Spleen (tissue), 11 donors: ENCODE data around the gene FILIP1. TPM values are rescaled to one million over a fixed set of nuclear protein-coding genes. Genes with fewer than 3 reads are reported as not detected.

Experiments
- DNase-seq: peaks from one replicate; pipeline ENCODE4 v3.0.0-alpha.2; 2020
- H3K27ac ChIP-seq, 8 donors: fragments of 200-600 bp; sonication (generic) in 7 of 8; 1 replicate in 4 of 8; 2 replicates in 4 of 8; pipeline versions ENCODE4 v1.5.0 to v1.8.0; 2016 to 2021; ENCODE audit warnings: inconsistent platforms in 4 of 8, mild to moderate bottlenecking in 4 of 8, moderate library complexity in 1 of 8
- H3K27me3 ChIP-seq, 7 donors: fragments of 200-600 bp; sonication (generic) in 6 of 7; replicated peaks in 1 of 7; 1 replicate in 4 of 7; 2 replicates in 3 of 7; pipeline versions ENCODE4 v1.5.0 to v1.8.0; 2016 to 2021; ENCODE audit warnings: inconsistent platforms in 3 of 7, mild to moderate bottlenecking in 1 of 7
- H3K36me3 ChIP-seq, 6 donors: fragments of 200-600 bp; sonication (generic) in 5 of 6; 1 replicate in 4 of 6; 2 replicates in 2 of 6; pipeline versions ENCODE4 v1.5.0 to v1.8.0; 2016 to 2021; ENCODE audit warnings: inconsistent platforms in 2 of 6
- H3K4me1 ChIP-seq, 6 donors: fragments of 200-600 bp; sonication (generic) in 5 of 6; 1 replicate in 3 of 6; 2 replicates in 3 of 6; pipeline versions ENCODE4 v1.5.0 to v1.8.0; 2016 to 2021; ENCODE audit warnings: inconsistent platforms in 3 of 6
- H3K4me3 ChIP-seq, 8 donors: fragments of 200-600 bp; sonication (generic) in 7 of 8; 1 replicate in 4 of 8; 2 replicates in 4 of 8; pipeline versions ENCODE4 v1.5.0 to v1.8.0; 2016 to 2021; ENCODE audit warnings: inconsistent platforms in 4 of 8, mild to moderate bottlenecking in 4 of 8, moderate library complexity in 2 of 8
- H3K9me3 ChIP-seq, 8 donors: fragments of 200-600 bp; sonication (generic) in 7 of 8; 1 replicate in 4 of 8; 2 replicates in 4 of 8; pipeline versions ENCODE4 v1.5.0 to v1.8.0; 2016 to 2021; ENCODE audit warnings: inconsistent platforms in 4 of 8
- POLR2A ChIP-seq, 3 donors: fragments of 450-650 bp; IDR thresholded peaks; one replicate each; pipeline ENCODE4 v1.5.1; 2017; ENCODE audit warnings: antibody characterized with exemption in 3 of 3, mild to moderate bottlenecking in 1 of 3
- POLR2AphosphoS5 ChIP-seq, 3 donors: sonication (generic); formaldehyde crosslinking; IDR thresholded peaks; one replicate each; pipeline ENCODE4 v1.5.1; 2017; ENCODE audit warnings: antibody characterized with exemption in 3 of 3
- WGBS, 5 donors: extraction: QIAGEN DNeasy Blood & Tissue Kit in 3 of 5; methylation state at CpG; one replicate each; pipeline versions ENCODE4 v1.1.5 to v1.1.7; 2013 to 2018; 5-methylcytosine and 5-hydroxymethylcytosine counted together
- intact Hi-C: fragments of 100-400 bp; cut with DNase I; formaldehyde crosslinking; loops from one replicate; pipeline ENCODE4 v1.15.0; 2023; ENCODE audit warnings: low total_unique reads
- polyA plus RNA-seq, 3 donors: library from polyadenylated mRNA; stranded (reverse); fragments of 200-250 nt; gene quantifications; one replicate each; pipeline ENCODE4 v1.2.1, GENCODE V29; 2013
- total RNA-seq, 7 donors: library from RNA; depleted of rRNA in 3 of 7; stranded (reverse); fragments of >200 nt in 3 of 7; fragmentation: NEBNext Ultra II Directional in 4 of 7; extraction: Animal tissue kit (Norgen Biotek cat#: 25700) in 4 of 7; gene quantifications; one replicate each; pipeline versions ENCODE4 v1.1.0 to v1.2.1, GENCODE V29; 2016 to 2021
- TF ChIP-seq, protein P1 (sequence below), 11 experiments: fragments of 200-600 bp in 7 of 11; fragments of 450-650 bp in 4 of 11; sonication (generic) in 4 of 11; IDR thresholded peaks in 8 of 11; conservative IDR thresholded peaks in 3 of 11; 1 replicate in 7 of 11; 2 replicates in 4 of 11; pipeline versions ENCODE4 v1.4.0 to v1.8.0; 2016 to 2021; ENCODE audit warnings: antibody characterized with exemption in 11 of 11, inconsistent platforms in 4 of 11, mild to moderate bottlenecking in 1 of 11
- donor health status: healthy with polysubstance abuse.
- donor health status: DM: no; HTN: no; CAD: no; lungs with moderate emphysema.
- donor health status: DM: no; HTN: no; CAD: no.
- donor health status: Bipolar disorder and iron deficiency.
- donor health status: healthy.
- donor health status: DM: no; HTN: no; CAD: no.
- donor health status: DM: yes; HTN: yes; CAD: no.

FILIP1 gene
- total and polyA plus RNA-seq, 10 donors = 0.11 to 0.59 (median 0.38) TPM

DNA sequence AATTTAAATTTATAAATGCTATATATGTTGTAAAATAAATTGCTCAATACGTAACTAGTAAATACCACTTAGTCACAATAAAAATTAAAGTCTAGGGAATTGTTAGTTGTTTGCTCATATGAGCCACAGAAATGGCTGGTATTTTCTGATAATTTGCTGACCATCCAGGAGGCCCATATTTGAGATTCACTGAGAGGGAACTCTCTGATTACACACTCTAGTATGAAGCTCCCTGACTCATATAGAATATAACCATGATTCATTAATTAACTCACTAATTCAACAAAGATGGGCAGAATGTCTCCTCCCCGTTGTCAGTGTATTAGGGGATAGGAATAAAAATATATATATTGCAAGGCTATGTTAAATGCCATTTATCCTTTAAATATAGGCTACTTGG lies 162.4 kb downstream of the FILIP1 start:
- no peaks in the 10 kb centered on the region for H3K9me3 ChIP-seq
- TF ChIP-seq POLR2A (IDR thresholded peaks at IDR 0.05) (no peak), POLR2AphosphoS5 (IDR thresholded peaks at IDR 0.05) (no peak)
- TF ChIP-seq, protein P1, sequence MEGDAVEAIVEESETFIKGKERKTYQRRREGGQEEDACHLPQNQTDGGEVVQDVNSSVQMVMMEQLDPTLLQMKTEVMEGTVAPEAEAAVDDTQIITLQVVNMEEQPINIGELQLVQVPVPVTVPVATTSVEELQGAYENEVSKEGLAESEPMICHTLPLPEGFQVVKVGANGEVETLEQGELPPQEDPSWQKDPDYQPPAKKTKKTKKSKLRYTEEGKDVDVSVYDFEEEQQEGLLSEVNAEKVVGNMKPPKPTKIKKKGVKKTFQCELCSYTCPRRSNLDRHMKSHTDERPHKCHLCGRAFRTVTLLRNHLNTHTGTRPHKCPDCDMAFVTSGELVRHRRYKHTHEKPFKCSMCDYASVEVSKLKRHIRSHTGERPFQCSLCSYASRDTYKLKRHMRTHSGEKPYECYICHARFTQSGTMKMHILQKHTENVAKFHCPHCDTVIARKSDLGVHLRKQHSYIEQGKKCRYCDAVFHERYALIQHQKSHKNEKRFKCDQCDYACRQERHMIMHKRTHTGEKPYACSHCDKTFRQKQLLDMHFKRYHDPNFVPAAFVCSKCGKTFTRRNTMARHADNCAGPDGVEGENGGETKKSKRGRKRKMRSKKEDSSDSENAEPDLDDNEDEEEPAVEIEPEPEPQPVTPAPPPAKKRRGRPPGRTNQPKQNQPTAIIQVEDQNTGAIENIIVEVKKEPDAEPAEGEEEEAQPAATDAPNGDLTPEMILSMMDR (IDR thresholded peaks at IDR 0.05 in 8 of 11, conservative IDR thresholded peaks at IDR 0.05 in 3 of 11) = no peak
- WGBS, 5 donors = 83 to 94% (median 88%) methylated on average over 2 of the region's 2 CpGs
- H3K4me1 ChIP-seq = no peaks in the 10 kb centered on the region
- no peak overlapping the region for H3K4me3 ChIP-seq
- intact Hi-C loops = no loop called here
- no peak for DNase-seq
- peaks cover 0 to 6% (median 0%) of the 10 kb centered on the region in 7 donors for H3K27me3 ChIP-seq
- H3K36me3 ChIP-seq = no peaks in the 10 kb centered on the region
- H3K27ac ChIP-seq = no peak overlapping the region

- no peaks in the 10 kb centered on the region for H3K36me3 ChIP-seq
- peaks cover 0 to 6% (median 0%) of the 10 kb centered on the region in 7 donors for H3K27me3 ChIP-seq
- H3K9me3 ChIP-seq = no peaks in the 10 kb centered on the region
- intact Hi-C loops = no loop called here
- no peak for DNase-seq
- H3K4me1 ChIP-seq = no peaks in the 10 kb centered on the region
- no peak overlapping the region for H3K4me3 ChIP-seq
- no peak overlapping the region for H3K27ac ChIP-seq
- WGBS, 5 donors = 93 to 100% (median 96%) methylated on average over 1 of the region's 1 CpG
- TF ChIP-seq POLR2AphosphoS5 (IDR thresholded peaks at IDR 0.05) (no peak), POLR2A (IDR thresholded peaks at IDR 0.05) (no peak)
- TF ChIP-seq, protein P1 (IDR thresholded peaks at IDR 0.05 in 8 of 11, conservative IDR thresholded peaks at IDR 0.05 in 3 of 11) = no peak
Measured at GRCh38 chr6:75329703-75330102, 163.9 kb downstream of the FILIP1 start.

DNA sequence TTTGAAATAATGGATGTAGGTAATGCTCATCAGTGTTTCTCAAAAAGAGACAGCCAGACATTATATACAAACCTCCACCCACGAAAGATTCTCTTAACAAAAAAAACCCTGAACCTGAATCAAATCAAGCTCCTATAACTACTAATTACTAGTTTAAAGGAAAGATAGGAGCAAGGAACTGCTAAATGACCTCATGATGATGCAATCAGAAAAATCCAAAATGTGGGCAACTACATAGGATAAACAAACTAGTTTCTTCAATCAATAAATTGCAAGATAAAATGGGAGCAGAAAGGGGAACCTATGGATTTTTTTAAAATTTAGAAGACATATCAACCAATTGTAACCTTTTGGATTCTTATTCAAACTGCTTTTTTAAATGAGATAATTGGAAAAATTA lies 165.8 kb downstream of the FILIP1 start:
- H3K36me3 ChIP-seq = no peaks in the 10 kb centered on the region
- no peaks in the 10 kb centered on the region for H3K9me3 ChIP-seq
- no peak for DNase-seq
- peaks cover 0 to 6% (median 0%) of the 10 kb centered on the region in 7 donors for H3K27me3 ChIP-seq
- intact Hi-C loops = no loop called here
- no peak overlapping the region for H3K4me3 ChIP-seq
- WGBS, 5 donors = 82 to 87% (median 84%) methylated on average over 1 of the region's 1 CpG
- no peak overlapping the region for H3K27ac ChIP-seq
- TF ChIP-seq POLR2A (IDR thresholded peaks at IDR 0.05) (no peak), POLR2AphosphoS5 (IDR thresholded peaks at IDR 0.05) (no peak)
- TF ChIP-seq, protein P1 (IDR thresholded peaks at IDR 0.05 in 8 of 11, conservative IDR thresholded peaks at IDR 0.05 in 3 of 11) = no peak
- no peaks in the 10 kb centered on the region for H3K4me1 ChIP-seq

- no peak overlapping the region for H3K27ac ChIP-seq
- intact Hi-C loops = no loop called here
- H3K4me1 ChIP-seq = no peaks in the 10 kb centered on the region
- H3K27me3 ChIP-seq = no peaks in the 10 kb centered on the region
- TF ChIP-seq POLR2AphosphoS5 (IDR thresholded peaks at IDR 0.05) (no peak), POLR2A (IDR thresholded peaks at IDR 0.05) (no peak)
- TF ChIP-seq, protein P1 (IDR thresholded peaks at IDR 0.05 in 8 of 11, conservative IDR thresholded peaks at IDR 0.05 in 3 of 11) = no peak
- no peak for DNase-seq
- H3K36me3 ChIP-seq = no peaks in the 10 kb centered on the region
- WGBS, 5 donors = 69 to 90% (median 89%) methylated on average over 2 of the region's 2 CpGs
- no peak overlapping the region for H3K4me3 ChIP-seq
- no peaks in the 10 kb centered on the region for H3K9me3 ChIP-seq
Measured at GRCh38 chr6:75326557-75327258, 166.9 kb downstream of the FILIP1 start.
